SK-N-MC (cell line): Measurements from ENCODE around the gene MRPL46.

Experiments used
- DNase-seq: peaks from one replicate; pipeline ENCODE4 v3.0.0-alpha.2; 2011; ENCODE audit warnings: low read depth, low spot score
- H3K27ac ChIP-seq: fragments of 200-600 bp; sonication (generic); 2 replicates; pipeline ENCODE4 v1.5.1; 2016; ENCODE audit warnings: mixed run types
- H3K36me3 ChIP-seq: fragments of 200-600 bp; sonication (generic); 2 replicates; pipeline ENCODE4 v1.6.1; 2017; ENCODE audit warnings: antibody characterized with exemption, low read length, mixed read lengths; ENCODE audit not compliant: insufficient read depth
- H3K4me3 ChIP-seq: fragments of 200-600 bp; sonication (generic); 2 replicates; pipeline ENCODE4 v1.5.1; 2016
- H3K9ac ChIP-seq: fragments of 200-600 bp; sonication (generic); 2 replicates; pipeline ENCODE4 v1.8.0; 2017; ENCODE audit warnings: mixed run types, mixed read lengths; ENCODE audit not compliant: insufficient read length
- H3K9me3 ChIP-seq: fragments of 200-600 bp; sonication (generic); 2 replicates; pipeline ENCODE4 v1.6.1; 2017; ENCODE audit warnings: low read depth, mild to moderate bottlenecking, antibody characterized with exemption, low read length, moderate library complexity, mixed read lengths
- EZH2 ChIP-seq: fragments of 200-600 bp; sonication (generic); IDR thresholded peaks from one replicate; pipeline ENCODE4 v1.6.1; 2017; ENCODE audit warnings: antibody characterized with exemption
- FOXP2 ChIP-seq: optimal IDR thresholded peaks from 2 replicates; pipeline ENCODE3; 2011; ENCODE audit warnings: mild to moderate bottlenecking, moderate library complexity; ENCODE audit not compliant: insufficient read depth; ENCODE audit errors: extremely low read length, control extremely low read depth
- POLR2AphosphoS5 ChIP-seq: IDR thresholded peaks from 2 replicates; pipeline ENCODE4 v1.6.1; 2012; ENCODE audit warnings: mild to moderate bottlenecking, low read depth, low read length, borderline replicate concordance

MRPL46 gene

DNA sequence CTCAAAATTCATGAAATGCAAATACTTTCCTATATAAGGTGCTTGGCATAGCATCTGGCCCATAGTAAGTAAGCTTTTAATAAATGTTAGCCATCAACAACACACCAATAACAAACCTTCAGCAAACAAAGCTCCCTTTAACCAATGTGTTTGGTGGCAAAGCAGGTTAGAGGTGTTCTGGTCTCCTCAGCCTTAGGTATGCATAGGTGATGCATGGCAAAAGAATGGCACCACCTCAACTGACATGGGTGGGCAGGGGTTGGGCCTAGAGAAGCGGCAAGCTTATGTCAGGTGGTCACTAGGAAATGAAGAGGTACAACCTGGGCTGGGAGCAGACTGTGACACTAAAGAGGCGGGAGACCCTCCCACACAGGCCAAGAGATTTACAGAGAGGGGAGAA is 38.5 kb upstream of the MRPL46 start:
- Histone ChIP-seq H3K9ac (no peak overlapping the region), H3K9me3 (no peaks in the 10 kb centered on the region), H3K4me3 (no peak overlapping the region), H3K36me3 (peaks cover 7% of the 10 kb centered on the region; the same call in 1 of the 2 replicates), H3K27ac (no peak overlapping the region)
- no peak for TF ChIP-seq POLR2AphosphoS5
- no peak for TF ChIP-seq EZH2
- TF ChIP-seq FOXP2, result no peak
- DNase-seq, result no peak

DNA sequence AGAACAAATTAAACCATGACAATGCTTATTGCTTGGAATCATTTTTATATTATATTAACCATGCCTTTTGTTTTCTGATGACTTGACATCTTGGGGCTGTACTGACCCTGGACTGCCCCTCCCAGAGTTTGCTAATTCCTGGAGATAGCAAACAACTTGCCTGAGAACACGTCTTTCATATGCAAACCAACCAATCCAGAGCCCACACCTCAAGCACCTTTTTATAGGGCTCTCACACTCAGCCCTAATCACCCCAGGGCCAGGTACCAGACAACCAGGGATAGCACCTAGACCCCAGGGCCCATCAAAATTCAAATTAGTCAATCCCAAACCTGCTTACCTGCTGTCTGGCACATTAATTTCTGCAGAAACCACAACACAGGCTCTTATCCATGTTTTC is 37.3 kb upstream of the MRPL46 start:
- Histone ChIP-seq H3K9ac (no peak overlapping the region), H3K9me3 (no peaks in the 10 kb centered on the region), H3K27ac (no peak overlapping the region), H3K36me3 (no peaks in the 10 kb centered on the region), H3K4me3 (no peak overlapping the region)
- DNase-seq, result no peak
- TF ChIP-seq FOXP2, result no peak

DNA sequence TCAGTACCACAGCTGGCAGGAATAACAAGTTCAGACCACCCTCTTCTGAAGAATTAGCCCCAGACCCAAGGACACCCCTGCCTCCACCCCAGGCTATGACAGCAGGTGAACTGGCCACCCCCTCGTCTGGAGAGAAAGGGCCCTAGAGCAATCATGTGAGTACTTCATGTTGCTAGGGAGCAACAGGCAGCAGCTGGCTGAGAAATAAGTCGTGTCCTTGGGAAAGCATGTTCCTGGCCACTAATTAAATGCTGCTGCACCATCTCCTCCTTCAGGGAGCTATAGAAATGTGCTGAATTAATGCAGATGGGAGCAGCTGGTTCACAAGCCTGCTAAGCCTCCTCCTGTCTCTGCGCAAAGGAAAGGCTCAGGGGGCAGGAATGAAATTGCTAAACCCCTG is 31.8 kb upstream of the MRPL46 start:
- no peak overlapping the region for H3K9ac ChIP-seq
- H3K36me3 ChIP-seq, result no peaks in the 10 kb centered on the region
- H3K27ac ChIP-seq, result no peak overlapping the region
- DNase-seq, result no peak
- H3K4me3 ChIP-seq, result no peak overlapping the region
- TF ChIP-seq FOXP2 (no peak), EZH2 (no peak), POLR2AphosphoS5 (no peak)
- H3K9me3 ChIP-seq, result no peaks in the 10 kb centered on the region

DNA sequence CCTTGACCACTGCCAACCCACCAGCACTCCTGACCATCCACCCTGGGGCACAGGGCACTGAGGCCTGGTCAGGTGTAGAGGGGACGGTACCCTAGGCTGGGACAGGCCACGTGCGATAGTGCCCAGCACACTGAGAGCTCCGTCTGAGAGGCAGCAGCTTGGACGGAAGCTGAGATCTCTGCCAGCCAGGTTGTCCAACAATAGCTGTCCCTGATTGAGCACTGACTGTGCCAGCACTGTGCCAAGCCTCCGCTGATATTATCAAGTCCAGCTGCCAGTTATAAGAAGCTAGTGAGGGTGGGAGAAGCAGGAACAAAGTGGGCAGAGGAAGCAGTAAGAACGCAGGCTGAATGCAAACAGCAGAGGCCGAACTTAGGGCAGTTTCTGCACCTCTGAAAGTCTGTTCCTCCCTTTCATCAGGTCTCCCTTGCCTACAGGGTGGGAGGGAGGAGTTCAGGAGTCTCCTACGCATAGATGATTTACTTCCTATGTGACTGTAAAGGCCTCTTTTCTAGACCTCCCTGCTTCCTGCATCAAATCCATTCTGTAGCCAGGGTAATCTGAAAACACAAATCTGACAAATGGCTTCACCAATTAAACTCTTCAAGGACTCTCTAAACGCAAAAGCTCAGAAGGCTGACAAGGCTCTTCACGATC is 30.0 kb upstream of the MRPL46 start:
- no peak for TF ChIP-seq POLR2AphosphoS5
- TF ChIP-seq EZH2, result no peak
- no peak for TF ChIP-seq FOXP2
- DNase-seq, result no peak

DNA sequence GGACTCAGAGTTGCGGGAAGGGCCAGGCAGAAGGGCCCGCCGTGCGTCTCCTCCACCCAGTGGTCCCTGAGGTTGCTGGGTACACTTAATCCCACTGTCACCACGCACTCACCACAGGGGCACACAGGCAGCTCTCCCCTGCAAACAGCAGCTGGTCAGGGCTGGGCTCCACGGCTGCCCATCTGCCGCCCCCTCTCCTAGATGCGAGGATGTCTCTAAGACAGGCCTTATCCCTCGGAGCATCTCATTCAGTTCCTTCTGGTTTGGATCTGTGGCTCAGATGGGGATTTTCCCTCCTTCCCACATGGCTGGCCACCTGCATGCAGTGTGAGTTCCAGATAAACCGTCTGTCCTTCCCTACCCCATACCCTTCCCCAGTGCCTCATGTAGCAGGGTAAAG is 26.7 kb upstream of the MRPL46 start:
- H3K4me3 ChIP-seq, result no peak overlapping the region
- no peaks in the 10 kb centered on the region for H3K9me3 ChIP-seq
- H3K36me3 ChIP-seq, result no peaks in the 10 kb centered on the region
- no peak for TF ChIP-seq POLR2AphosphoS5
- no peak for TF ChIP-seq FOXP2
- TF ChIP-seq EZH2, result no peak
- H3K9ac ChIP-seq, result no peak overlapping the region
- DNase-seq, result no peak
- no peak overlapping the region for H3K27ac ChIP-seq

More for the DNA sequence above, 30.0 kb upstream of the MRPL46 start:
- no peak overlapping the region for H3K27ac ChIP-seq
- no peaks in the 10 kb centered on the region for H3K9me3 ChIP-seq
- H3K36me3 ChIP-seq, result no peaks in the 10 kb centered on the region
- H3K9ac ChIP-seq, result no peak overlapping the region
- H3K4me3 ChIP-seq, result no peak overlapping the region

DNA sequence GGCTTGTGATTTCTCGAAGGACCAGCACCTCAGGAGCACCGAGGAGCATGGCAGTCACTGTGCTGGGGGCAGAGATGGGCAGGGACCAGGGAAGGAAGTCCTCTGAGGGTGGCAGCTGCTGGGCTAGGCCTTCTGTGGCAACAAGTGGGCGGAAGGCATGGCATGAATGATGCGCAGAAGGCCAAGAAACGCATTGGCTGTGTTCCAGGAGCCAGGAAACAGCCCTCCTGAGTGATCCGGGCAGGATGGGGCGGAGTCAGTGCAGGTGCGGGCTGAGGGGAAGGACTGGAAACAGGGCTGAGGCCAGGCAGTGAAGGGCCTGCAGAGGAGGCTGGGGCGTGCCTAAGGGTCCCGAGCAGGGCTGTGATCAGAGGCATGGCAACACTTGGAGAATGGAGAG is 24.0 kb upstream of the MRPL46 start:
- H3K9me3 ChIP-seq, result no peaks in the 10 kb centered on the region
- no peak for DNase-seq
- no peak overlapping the region for H3K4me3 ChIP-seq
- H3K27ac ChIP-seq, result no peak overlapping the region
- no peaks in the 10 kb centered on the region for H3K36me3 ChIP-seq
- no peak overlapping the region for H3K9ac ChIP-seq
- TF ChIP-seq EZH2 (no peak), FOXP2 (no peak), POLR2AphosphoS5 (no peak)

DNA sequence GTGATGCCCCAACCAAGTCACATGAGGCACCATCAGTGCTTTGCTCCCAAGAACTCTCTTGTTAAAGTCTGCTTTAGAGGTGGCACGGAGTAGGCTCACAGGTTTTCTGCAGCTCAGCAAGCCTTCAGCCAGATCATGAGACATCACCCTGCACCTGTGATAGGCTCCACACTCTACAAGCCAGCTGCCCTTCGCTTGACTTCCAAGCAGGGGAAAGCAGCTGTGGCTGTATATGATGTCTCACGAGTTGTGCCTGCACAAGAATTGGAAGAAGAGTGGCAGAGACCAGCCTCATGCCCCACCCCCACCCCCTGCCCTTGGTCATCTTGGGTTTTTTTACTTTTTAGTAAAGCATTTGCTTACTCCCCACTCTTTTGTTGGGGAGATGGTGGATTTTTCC is 22.8 kb upstream of the MRPL46 start:
- TF ChIP-seq EZH2 (no peak), FOXP2 (no peak), POLR2AphosphoS5 (no peak)
- Histone ChIP-seq H3K27ac (no peak overlapping the region), H3K4me3 (no peak overlapping the region), H3K9ac (no peak overlapping the region), H3K36me3 (no peaks in the 10 kb centered on the region), H3K9me3 (no peaks in the 10 kb centered on the region)
- no peak for DNase-seq

DNA sequence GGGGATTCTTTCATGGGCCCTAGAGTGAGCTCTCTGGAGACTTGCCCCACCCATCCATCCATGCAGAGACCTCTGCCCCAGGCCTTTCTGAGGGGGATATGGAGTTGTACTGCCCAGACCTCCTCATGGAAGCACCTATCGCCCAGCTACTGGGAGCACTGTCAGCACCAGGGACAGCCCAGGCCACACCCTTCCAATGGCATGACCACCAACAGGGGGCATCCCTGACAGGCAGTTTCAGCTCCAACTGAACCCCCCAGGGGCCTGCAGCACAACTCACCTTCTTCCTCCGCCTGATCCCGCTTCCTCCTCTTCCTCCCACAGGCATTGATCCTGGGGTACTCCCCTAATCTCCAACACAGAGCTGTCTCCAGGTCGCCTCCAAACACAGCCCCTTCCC is 22.1 kb upstream of the MRPL46 start:
- Histone ChIP-seq H3K4me3 (no peak overlapping the region), H3K27ac (no peak overlapping the region), H3K36me3 (no peaks in the 10 kb centered on the region), H3K9me3 (no peaks in the 10 kb centered on the region), H3K9ac (no peak overlapping the region)
- DNase-seq, result no peak
- no peak for TF ChIP-seq FOXP2
- TF ChIP-seq EZH2, result no peak
- no peak for TF ChIP-seq POLR2AphosphoS5

DNA sequence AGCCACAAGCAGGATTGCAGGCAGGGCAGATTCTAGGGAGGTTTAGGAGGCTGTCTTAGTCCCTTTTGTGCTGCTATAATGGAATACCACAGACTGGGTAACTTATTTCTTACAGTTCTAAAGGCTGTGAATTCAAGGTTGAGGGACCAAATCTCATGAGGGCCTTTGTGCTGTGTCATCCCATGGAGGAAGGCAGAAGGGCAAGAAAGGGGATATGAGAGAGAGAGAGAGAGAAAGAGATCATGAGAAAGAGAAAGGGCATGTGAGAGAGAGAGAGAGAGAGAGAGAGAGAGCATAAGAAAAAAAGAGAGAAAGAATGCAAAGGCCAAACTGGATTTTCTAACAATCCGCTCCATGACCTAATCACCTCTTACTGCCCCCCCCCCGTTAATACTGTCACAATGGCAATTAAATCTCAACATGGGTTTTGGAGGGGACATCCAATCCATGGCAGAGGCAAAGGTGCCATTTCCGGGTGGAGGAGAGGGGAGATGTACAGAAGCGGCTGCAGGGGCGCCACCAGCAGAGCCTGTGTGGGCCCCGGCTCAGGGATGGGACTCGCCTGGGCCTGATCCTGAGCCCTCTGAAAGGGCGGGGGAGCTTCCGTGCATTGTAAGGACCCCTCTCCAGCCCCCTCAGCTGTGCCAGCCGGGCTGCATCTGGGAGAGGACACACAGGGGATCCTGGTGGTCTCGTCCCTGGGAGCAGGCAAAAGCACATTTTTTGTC is 20.8 kb upstream of the MRPL46 start:
- H3K9me3 ChIP-seq, result no peaks in the 10 kb centered on the region

More for the DNA sequence above, 20.8 kb upstream of the MRPL46 start:
- Histone ChIP-seq H3K36me3 (no peaks in the 10 kb centered on the region), H3K9ac (no peak overlapping the region), H3K4me3 (no peak overlapping the region), H3K27ac (no peak overlapping the region)
- no peak for TF ChIP-seq FOXP2
- no peak for TF ChIP-seq POLR2AphosphoS5
- no peak for TF ChIP-seq EZH2
- DNase-seq, result no peak
